H9 (cell line): ENCODE data around the gene CST9L. TPM values are rescaled to one million over a fixed set of nuclear protein-coding genes. Genes with fewer than 3 reads are reported as not detected.

Experiments
- DNase-seq: peaks from one replicate; pipeline ENCODE4 v3.0.0-alpha.2; 2017
- H2AFZ ChIP-seq: one replicate; pipeline ENCODE4 v1.6.1; 2013; ENCODE audit warnings: mild to moderate bottlenecking, low read length, control low read depth, moderate library complexity
- H2AK5ac ChIP-seq: 2 replicates; pipeline ENCODE4 v1.6.1; 2013; ENCODE audit warnings: low read length, control low read depth, mixed read lengths; ENCODE audit not compliant: insufficient read length
- H2BK120ac ChIP-seq: one replicate; pipeline ENCODE4 v1.6.1; 2013; ENCODE audit warnings: low read depth, mild to moderate bottlenecking, low read length, control low read depth, inconsistent platforms; ENCODE audit not compliant: poor library complexity, severe bottlenecking
- H2BK12ac ChIP-seq: 2 replicates; pipeline ENCODE4 v1.6.1; 2013; ENCODE audit warnings: low read length, control low read depth, mixed read lengths, low read depth; ENCODE audit not compliant: insufficient read length
- H2BK15ac ChIP-seq: 2 replicates; pipeline ENCODE4 v1.6.1; 2013; ENCODE audit warnings: low read depth, low read length, control low read depth
- H2BK20ac ChIP-seq: one replicate; pipeline ENCODE4 v1.6.1; 2013; ENCODE audit warnings: low read depth, mild to moderate bottlenecking, low read length, control low read depth, inconsistent platforms; ENCODE audit not compliant: poor library complexity, severe bottlenecking
- H2BK5ac ChIP-seq: 2 replicates; pipeline ENCODE4 v1.6.1; 2013; ENCODE audit warnings: low read length, control low read depth, mixed read lengths; ENCODE audit not compliant: insufficient read length
- H3K14ac ChIP-seq: 2 replicates; pipeline ENCODE4 v1.6.1; 2013; ENCODE audit warnings: low read length, control low read depth; ENCODE audit not compliant: insufficient read depth
- H3K18ac ChIP-seq: 2 replicates; pipeline ENCODE4 v1.6.1; 2013; ENCODE audit warnings: low read depth, mild to moderate bottlenecking, mixed read lengths, low read length, control low read depth; ENCODE audit not compliant: insufficient read length
- H3K23ac ChIP-seq: 2 replicates; pipeline ENCODE4 v1.6.1; 2013; ENCODE audit warnings: low read length, control low read depth, mixed read lengths, low read depth; ENCODE audit not compliant: insufficient read length
- H3K23me2 ChIP-seq: 2 replicates; pipeline ENCODE4 v1.6.1; 2013; ENCODE audit warnings: low read depth, mild to moderate bottlenecking, mixed read lengths, low read length, control low read depth; ENCODE audit not compliant: insufficient read length, poor library complexity, severe bottlenecking
- H3K27ac ChIP-seq: 2 replicates; pipeline ENCODE4 v1.5.1; 2013; ENCODE audit warnings: low read length, control low read depth, mixed read lengths, low read depth; ENCODE audit not compliant: insufficient read length
- H3K27me3 ChIP-seq: 2 replicates; pipeline ENCODE4 v1.6.1; 2013; ENCODE audit warnings: low read length, control low read depth, inconsistent platforms; ENCODE audit not compliant: insufficient read depth
- H3K4ac ChIP-seq: 2 replicates; pipeline ENCODE4 v1.6.1; 2013; ENCODE audit warnings: low read depth, mild to moderate bottlenecking, control low read depth, inconsistent platforms, low read length, moderate library complexity
- H3K4me1 ChIP-seq: 2 replicates; pipeline ENCODE4 v1.6.1; 2013; ENCODE audit warnings: low read length, control low read depth, inconsistent platforms; ENCODE audit not compliant: insufficient read depth
- H3K4me2 ChIP-seq: 2 replicates; pipeline ENCODE4 v1.6.1; 2013; ENCODE audit warnings: low read length, control low read depth, mixed read lengths; ENCODE audit not compliant: insufficient read length, insufficient read depth
- H3K56ac ChIP-seq: 2 replicates; pipeline ENCODE4 v1.6.1; 2013; ENCODE audit warnings: low read depth, mild to moderate bottlenecking, mixed read lengths, low read length, control low read depth; ENCODE audit not compliant: insufficient read length
- H3K79me1 ChIP-seq: 2 replicates; pipeline ENCODE4 v1.6.1; 2013; ENCODE audit warnings: low read depth, mild to moderate bottlenecking, moderate library complexity, low read length, control low read depth, inconsistent platforms; ENCODE audit not compliant: insufficient read depth, poor library complexity, severe bottlenecking
- H3K79me2 ChIP-seq: 2 replicates; pipeline ENCODE4 v1.6.1; 2013; ENCODE audit warnings: low read length, control low read depth, inconsistent platforms; ENCODE audit not compliant: insufficient read depth
- H3K9ac ChIP-seq: 2 replicates; pipeline ENCODE4 v1.6.1; 2013; ENCODE audit warnings: low read length, control low read depth, mixed read lengths; ENCODE audit not compliant: insufficient read length; ENCODE audit errors: extremely low read depth
- H3K9me3 ChIP-seq: one replicate; pipeline ENCODE4 v1.6.1; 2013; ENCODE audit warnings: low read depth, low read length, inconsistent platforms; ENCODE audit not compliant: control insufficient read depth
- H3T11ph ChIP-seq: one replicate; pipeline ENCODE4 v1.6.1; 2013; ENCODE audit warnings: mild to moderate bottlenecking, low read length, control low read depth, inconsistent platforms
- H4K20me1 ChIP-seq: one replicate; pipeline ENCODE4 v1.6.1; 2013; ENCODE audit not compliant: control insufficient read depth, insufficient read length, insufficient read depth
- H4K5ac ChIP-seq: 2 replicates; pipeline ENCODE4 v1.6.1; 2013; ENCODE audit warnings: low read depth, mild to moderate bottlenecking, mixed read lengths, low read length, control low read depth; ENCODE audit not compliant: insufficient read length
- H4K8ac ChIP-seq: replicated peaks from 2 replicates; pipeline ENCODE4 v1.6.1; 2013; ENCODE audit warnings: low read length, control low read depth, mixed read lengths, low read depth; ENCODE audit not compliant: insufficient read length
- H4K91ac ChIP-seq: 2 replicates; pipeline ENCODE4 v1.6.1; 2013; ENCODE audit warnings: low read depth, mild to moderate bottlenecking, moderate library complexity, mixed read lengths, low read length, control low read depth; ENCODE audit not compliant: insufficient read length
- H3K27ac Mint-ChIP-seq, 3 experiments: 2 replicates in 2 of 3; 3 replicates in 1 of 3; pipeline ENCODE4 v1.8.0; 2020 to 2021; ENCODE audit warnings: mixed read lengths in 3 of 3, mild to moderate bottlenecking in 1 of 3, moderate library complexity in 1 of 3
- H3K27me3 Mint-ChIP-seq: 2 replicates; pipeline ENCODE4 v1.8.0; 2021; ENCODE audit warnings: low read depth, mild to moderate bottlenecking, moderate library complexity, mixed read lengths
- H3K36me3 Mint-ChIP-seq, 3 experiments: 2 replicates in 2 of 3; 3 replicates in 1 of 3; pipeline ENCODE4 v1.8.0; 2020 to 2021; ENCODE audit warnings: low read depth in 3 of 3, mixed read lengths in 3 of 3; ENCODE audit not compliant: insufficient read depth in 1 of 3
- H3K4me1 Mint-ChIP-seq, 2 experiments: 2 replicates each; pipeline ENCODE4 v1.8.0; 2020; ENCODE audit warnings: mixed read lengths in 2 of 2
- H3K4me3 Mint-ChIP-seq, 2 experiments: 2 replicates in 1 of 2; 3 replicates in 1 of 2; pipeline ENCODE4 v1.8.0; 2020 to 2021; ENCODE audit warnings: mild to moderate bottlenecking in 2 of 2, mixed read lengths in 2 of 2, moderate library complexity in 1 of 2
- H3K9me3 Mint-ChIP-seq, 2 experiments: 2 replicates in 1 of 2; 3 replicates in 1 of 2; pipeline ENCODE4 v1.8.0; 2020; ENCODE audit warnings: mild to moderate bottlenecking in 2 of 2, mixed read lengths in 2 of 2, moderate library complexity in 1 of 2
- CTCF ChIP-seq: fragments of 200-600 bp; sonication (generic); conservative IDR thresholded peaks from 3 replicates; pipeline ENCODE4 v1.8.0; 2021; ENCODE audit warnings: antibody characterized with exemption, mild to moderate bottlenecking
- WGBS: extraction: QIAGEN DNeasy Blood & Tissue Kit; methylation state at CpG from one replicate; pipeline ENCODE4 v1.1.7; 2013; ENCODE audit warnings: missing lambda C conversion rate, low lambda C conversion rate, mixed read lengths; ENCODE audit not compliant: insufficient read length; ENCODE audit errors: extremely low coverage; 5-methylcytosine and 5-hydroxymethylcytosine counted together
- total RNA-seq: library from RNA; stranded (reverse); gene quantifications from 2 replicates; pipeline ENCODE4 v1.2.1, GENCODE V29; 2021

CST9L gene
- total RNA-seq, 1 experiment from 2014 or later: not detected

- Histone ChIP-seq H3K18ac (no peak overlapping the region), H3K79me1 (no peaks in the 10 kb centered on the region), H3K9me3 (no peaks in the 10 kb centered on the region), H3K56ac (no peak overlapping the region), H3K27ac (no peak overlapping the region), H2AK5ac (no peak overlapping the region), H3K23me2 (no peaks in the 10 kb centered on the region), H4K91ac (no peak overlapping the region), H3K4ac (no peak overlapping the region), H4K20me1 (no peaks in the 10 kb centered on the region), H3K4me1 (no peaks in the 10 kb centered on the region), H2BK12ac (no peak overlapping the region), H4K8ac (no peak overlapping the region), H3K23ac (no peak overlapping the region), H3K9ac (no peak overlapping the region), H3K4me2 (no peak overlapping the region), H4K5ac (no peak overlapping the region), H3K79me2 (no peaks in the 10 kb centered on the region), H2BK20ac (no peak overlapping the region), H2BK5ac (no peak overlapping the region), H3T11ph (no peak overlapping the region), H3K27me3 (no peaks in the 10 kb centered on the region), H2AFZ (no peak overlapping the region), H2BK15ac (no peak overlapping the region), H2BK120ac (no peak overlapping the region), H3K14ac (no peak overlapping the region)
- Mint-ChIP-seq H3K4me3 (no peak overlapping the region), H3K27me3 (peaks cover 19% of the 10 kb centered on the region), H3K36me3 (peaks cover 0 to 1% (median 0%) of the 10 kb centered on the region in 3 experiments; a peak in 1 of 7 replicates), H3K9me3 (no peaks in the 10 kb centered on the region; a peak in 1 of 5 replicates), H3K4me1 (peaks cover 0 to 5% of the 10 kb centered on the region in 2 experiments; a peak in 3 of 4 replicates), H3K27ac (no peak overlapping the region)
- TF ChIP-seq CTCF: no peak
- no CpG with 5 or more reads among the region's 5 CpGs for WGBS
- no peak for DNase-seq
Observed at GRCh38 chr20:23548408-23548807, 19.9 kb downstream of the CST9L start.
